Colonic mucosa (tissue), 4 donors: Measurements from ENCODE around the gene SIX3. TPM values are rescaled to one million over a fixed set of nuclear protein-coding genes. Genes with fewer than 3 reads are reported as not detected.
A peak's percentile ranks its signal among the peaks of the same experiment; 100 is the strongest.

Experiments used
- DNase-seq: peaks from one replicate; pipeline ENCODE4 v3.0.0-alpha.2; 2020
- H3K27ac ChIP-seq: fragments of 200-600 bp; one replicate; pipeline ENCODE4 v1.8.0; 2021
- H3K27me3 ChIP-seq: fragments of 200-600 bp; one replicate; pipeline ENCODE4 v1.8.0; 2021
- H3K36me3 ChIP-seq: fragments of 200-600 bp; one replicate; pipeline ENCODE4 v1.8.0; 2021
- H3K4me1 ChIP-seq: fragments of 200-600 bp; one replicate; pipeline ENCODE4 v1.8.0; 2021; ENCODE audit warnings: mild to moderate bottlenecking
- H3K4me3 ChIP-seq: fragments of 200-600 bp; one replicate; pipeline ENCODE4 v1.8.0; 2021
- H3K9ac ChIP-seq, 2 donors: one replicate each; pipeline ENCODE4 v1.7.0; 2013; ENCODE audit warnings: control low read depth in 2 of 2, low read depth in 2 of 2, low read length in 2 of 2
- H3K9me3 ChIP-seq: fragments of 200-600 bp; one replicate; pipeline ENCODE4 v1.8.0; 2021
- CTCF ChIP-seq: fragments of 200-600 bp; IDR thresholded peaks from one replicate; pipeline ENCODE4 v1.8.0; 2022; ENCODE audit warnings: antibody characterized with exemption, mild to moderate bottlenecking
- intact Hi-C: fragments of 100-400 bp; cut with DNase I; formaldehyde crosslinking; loops from one replicate; pipeline ENCODE4 v1.14.1; 2022
- total RNA-seq, 2 donors: library from RNA; stranded (reverse); fragmentation: NEBNext Ultra II Directional in 1 of 2; extraction: Animal tissue kit (Norgen Biotek cat#: 25700) in 1 of 2; gene quantifications; one replicate each; pipeline ENCODE4 v1.2.1, GENCODE V29; 2021
- donor health status: healthy.
- donor health status: DM: no; HTN: no; CAD: no.
- donor health status: DM: no; HTN: no; CAD: no.

The SIX3 gene
- total RNA-seq, 2 donors from 2014 or later = not detected

DNA sequence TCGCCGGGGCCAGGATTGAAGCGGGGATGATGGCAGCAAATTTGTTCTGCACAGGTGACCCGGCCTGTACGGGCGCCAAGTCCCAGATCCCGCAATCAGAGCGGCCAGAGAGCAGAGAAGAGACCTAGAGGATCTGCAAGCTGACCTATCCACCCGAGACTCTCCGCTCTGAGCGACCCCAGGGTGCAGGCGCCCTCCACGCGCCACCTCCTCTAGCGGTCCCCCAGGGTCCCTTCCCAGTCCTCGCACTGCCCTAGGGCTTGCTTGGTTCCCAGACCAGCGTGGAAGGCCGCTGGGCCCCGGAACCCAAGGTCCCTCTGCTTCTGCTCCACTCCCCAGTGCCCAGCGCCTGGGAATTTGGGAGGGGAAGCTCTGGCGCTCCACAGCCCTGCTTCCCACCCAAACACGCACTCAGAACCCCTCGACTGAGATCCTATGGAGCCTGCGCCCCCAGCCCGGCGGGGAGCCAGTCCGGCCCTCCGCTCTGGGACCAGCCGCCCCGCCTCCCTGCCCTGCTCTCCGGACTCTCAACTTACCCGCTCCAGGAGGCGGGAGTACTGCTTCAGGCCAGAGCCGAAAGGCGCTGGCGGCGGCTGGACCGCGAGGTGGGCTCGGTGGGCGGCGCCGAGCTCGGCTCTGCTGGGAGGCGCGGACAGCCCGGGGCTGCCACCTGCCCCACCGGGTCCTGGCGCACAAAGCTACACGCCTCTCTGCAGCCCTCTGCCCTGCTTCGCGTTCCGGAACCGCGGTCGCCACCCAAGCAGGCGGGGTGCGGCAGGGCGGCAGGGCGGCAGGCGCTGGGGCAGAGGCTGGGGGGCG is 3.0 kb upstream of the SIX3 start:
- DNase-seq = no peak
- intact Hi-C loops = no loop called here
- Histone ChIP-seq H3K27ac (no peak overlapping the region), H3K9me3 (no peaks in the 10 kb centered on the region), H3K4me1 (peaks cover 4% of the 10 kb centered on the region), H3K9ac (no peak overlapping the region), H3K36me3 (no peaks in the 10 kb centered on the region), H3K4me3 (peak overlapping the region; percentile 25), H3K27me3 (peaks cover 95% of the 10 kb centered on the region)
- no peak for TF ChIP-seq CTCF

DNA sequence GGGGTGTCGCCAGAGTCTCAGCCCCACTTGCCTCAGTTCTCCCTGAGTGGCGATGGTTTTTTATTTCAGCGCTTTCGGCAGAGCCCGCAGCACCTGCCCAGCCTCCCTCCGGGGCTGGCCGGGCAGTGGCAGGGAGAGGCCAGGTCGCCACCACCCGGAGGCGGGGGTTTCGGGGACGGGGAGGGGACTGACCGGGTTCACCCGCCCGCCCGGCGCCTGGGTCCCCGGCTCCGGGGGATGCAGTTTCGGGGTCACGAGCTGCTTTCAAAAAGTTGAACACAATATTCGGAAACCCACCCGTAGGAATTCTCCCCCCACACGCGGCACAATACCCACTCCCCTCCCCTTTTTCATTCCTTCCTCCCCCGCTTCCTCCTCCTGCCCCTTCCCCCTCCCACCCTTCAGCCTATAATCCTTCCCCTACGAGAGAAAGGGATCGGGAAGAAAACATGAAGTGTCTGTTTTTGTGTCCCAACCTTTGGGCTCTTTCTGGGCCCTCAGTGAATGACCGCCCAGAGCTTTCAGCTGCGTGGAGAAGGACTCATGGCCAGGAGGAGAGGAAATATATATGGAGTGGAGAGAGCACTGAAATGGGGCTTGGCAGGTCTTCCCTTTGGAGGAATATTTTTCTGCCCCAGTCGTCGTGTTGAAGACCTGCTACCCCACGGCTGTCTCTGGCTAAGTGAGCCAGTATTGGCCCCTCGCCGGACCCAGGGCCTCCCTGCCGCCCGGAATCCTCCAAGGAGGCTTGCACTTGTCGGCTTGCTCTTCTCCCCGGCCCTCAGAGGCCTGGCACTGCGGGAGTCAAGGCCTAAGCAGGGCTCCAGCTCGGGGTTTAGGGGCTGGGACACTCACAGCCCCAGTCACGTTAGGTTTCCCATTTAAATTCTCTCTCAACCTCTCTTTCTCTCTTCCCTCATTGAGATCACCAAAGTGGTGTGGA is 2.1 kb upstream of the SIX3 start:
- Histone ChIP-seq H3K36me3 (no peaks in the 10 kb centered on the region), H3K27me3 (peaks cover 95% of the 10 kb centered on the region), H3K27ac (no peak overlapping the region), H3K4me1 (peaks cover 4% of the 10 kb centered on the region), H3K4me3 (peak overlapping the region; percentile 25), H3K9me3 (no peaks in the 10 kb centered on the region), H3K9ac (no peak overlapping the region)
- no peak for TF ChIP-seq CTCF
- no peak for DNase-seq
- intact Hi-C loops = loop anchor here (10.0 kb wide), 1 partner anchor 135 kb away; no protein-coding TSS in a partner anchor

DNA sequence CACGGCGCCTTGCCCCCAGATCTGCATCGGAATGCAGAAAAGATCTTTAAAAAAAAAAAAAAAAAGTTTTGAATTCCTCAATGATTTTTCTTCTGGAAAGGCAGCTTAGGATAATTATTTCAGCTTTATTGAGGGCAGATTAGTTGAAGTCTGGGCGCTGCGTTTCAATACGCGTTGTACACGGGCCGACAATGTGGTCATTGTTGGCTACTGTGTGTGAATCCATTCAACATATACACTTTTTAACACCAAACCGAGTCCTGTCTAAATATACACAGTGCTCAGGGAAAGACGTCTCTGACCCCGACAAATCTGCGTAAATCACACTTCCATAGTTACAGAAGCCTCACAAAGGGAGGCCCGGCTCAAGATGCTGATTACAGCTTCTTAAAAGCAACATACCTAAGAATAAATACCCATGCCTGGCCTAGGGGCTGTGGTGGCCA is 1.4 kb upstream of the SIX3 start:
- no peak overlapping the region for H3K27ac ChIP-seq
- H3K9ac ChIP-seq = no peak overlapping the region
- H3K9me3 ChIP-seq = no peaks in the 10 kb centered on the region
- TF ChIP-seq CTCF = no peak
- H3K27me3 ChIP-seq = peaks cover 93% of the 10 kb centered on the region
- intact Hi-C loops = loop anchor here (10.0 kb wide), 1 partner anchor 135 kb away; no protein-coding TSS in a partner anchor
- H3K36me3 ChIP-seq = no peaks in the 10 kb centered on the region
- peaks cover 4% of the 10 kb centered on the region for H3K4me1 ChIP-seq
- DNase-seq = no peak
- no peak overlapping the region for H3K4me3 ChIP-seq

DNA sequence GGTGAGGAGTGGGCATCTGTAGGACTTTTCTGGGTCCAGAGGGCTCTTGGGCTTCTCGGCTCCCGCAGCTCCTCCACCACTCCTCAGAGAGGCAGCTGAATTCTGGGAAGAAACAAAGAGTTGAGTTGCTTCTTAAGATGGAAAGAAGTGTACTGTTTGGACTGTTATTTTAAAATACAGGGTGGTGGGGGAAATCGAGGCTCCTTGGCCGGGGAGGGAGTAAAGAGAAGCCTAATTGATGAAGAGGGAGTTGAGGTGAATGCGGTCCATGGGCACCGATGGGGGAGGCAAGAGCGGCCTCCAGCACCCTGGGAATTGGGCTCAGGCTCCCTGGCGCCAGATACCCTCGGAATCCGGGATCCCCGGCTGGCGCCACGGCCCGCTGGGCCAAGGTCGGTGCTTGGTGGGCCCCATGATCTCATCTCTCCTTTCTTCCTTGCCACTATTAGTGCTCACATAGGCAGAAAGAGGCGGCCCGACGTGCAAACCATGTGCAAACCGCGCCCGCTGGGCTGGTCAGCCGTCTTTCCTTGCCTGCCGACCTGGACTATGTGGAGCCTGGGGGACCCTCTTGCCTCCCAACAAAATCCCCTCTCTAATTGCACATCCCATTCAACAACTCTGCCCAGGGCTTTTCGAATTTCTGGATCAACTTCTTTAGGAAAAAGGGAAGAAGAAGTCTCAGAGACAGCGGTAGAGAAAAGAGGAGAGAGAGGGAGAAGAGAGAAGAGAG is 604 bp upstream of the SIX3 start:
- Histone ChIP-seq H3K9me3 (no peaks in the 10 kb centered on the region), H3K27ac (no peak overlapping the region), H3K4me3 (peak overlapping the region; percentile 19), H3K36me3 (no peaks in the 10 kb centered on the region), H3K9ac (no peak overlapping the region), H3K27me3 (peaks cover 88% of the 10 kb centered on the region), H3K4me1 (peaks cover 4% of the 10 kb centered on the region)
- intact Hi-C loops = loop anchor here (10.0 kb wide), 1 partner anchor 136 kb away; no protein-coding TSS in a partner anchor
- TF ChIP-seq CTCF = no peak
- DNase-seq = no peak
